ENCODE measurements around the gene SCUBE1. TPM values are rescaled to one million over a fixed set of nuclear protein-coding genes. Genes with fewer than 3 reads are reported as not detected.

The SCUBE1 gene
- total and polyA plus RNA-seq, 2 experiments from 2014 or later = 0.81 to 3.2 TPM

DNA sequence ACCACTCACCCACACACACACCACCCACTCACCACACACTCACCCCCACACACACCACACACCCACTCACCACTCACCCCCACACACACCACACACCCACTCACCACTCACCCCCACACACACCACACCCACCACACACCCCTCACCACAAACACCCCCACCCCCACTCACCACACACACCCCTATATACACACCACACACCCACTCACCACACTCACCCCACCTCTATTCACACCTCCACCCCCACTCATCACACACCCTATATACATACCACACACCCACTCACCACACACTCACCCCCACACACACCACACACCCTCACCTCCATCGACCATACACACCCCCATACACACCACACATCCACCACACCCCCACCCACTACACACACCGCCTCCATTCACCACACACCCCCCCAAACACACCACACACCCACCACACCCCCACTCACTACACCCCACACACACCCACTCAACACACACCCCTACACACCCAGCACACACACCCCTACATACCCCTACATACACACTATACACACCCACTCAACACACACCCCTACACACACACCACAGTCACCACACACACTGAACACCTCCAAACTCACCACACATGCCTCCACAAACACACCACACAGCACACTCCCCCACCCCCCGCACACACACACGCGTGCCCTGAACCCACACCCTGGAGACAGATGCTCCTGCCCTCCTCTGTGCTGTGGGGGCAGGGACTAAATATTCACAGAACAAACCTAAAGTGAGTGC is 137.2 kb downstream of the SCUBE1 start (continued):
- no peak for TF ChIP-seq ZNF462 (CRISPR knock-in tag; IDR thresholded peaks at IDR 0.05)
- TF ChIP-seq ETS1 (IDR thresholded peaks at IDR 0.05) = no peak
- no peak for TF ChIP-seq JUNB (IDR thresholded peaks at IDR 0.05; ENCODE audit: unreplicated experiment)
- TF ChIP-seq CREB1 (CRISPR knock-in tag; IDR thresholded peaks at IDR 0.05; ENCODE audit: low read depth) = no peak

- peaks cover 12% of the 10 kb centered on the region; the same call in 2 of the 3 replicates for H3K4me1 Mint-ChIP-seq
- peaks cover 13% of the 10 kb centered on the region for H3K27me3 Mint-ChIP-seq (ENCODE audit: insufficient read depth, low read depth, poor library complexity)
- ATAC-seq (no peak), DNase-seq (ENCODE audit: low spot score) (no peak)
- H3K4me2 ChIP-seq = no peak overlapping the region
- no peaks in the 10 kb centered on the region for H4K20me1 ChIP-seq (replicated peaks; ENCODE audit: insufficient read depth)
- no peaks in the 10 kb centered on the region for H3K36me3 Mint-ChIP-seq (ENCODE audit: low read depth)
- no peak overlapping the region for H3K27ac Mint-ChIP-seq
- H3K9me2 ChIP-seq (ENCODE audit: insufficient read depth) = no peaks in the 10 kb centered on the region
- H2AFZ ChIP-seq = no peak overlapping the region
- no peak overlapping the region for H3K4me3 ChIP-seq
- no peaks in the 10 kb centered on the region; the same call in 2 of the 3 replicates for H3K9me3 Mint-ChIP-seq
- H3K27ac ChIP-seq (ENCODE audit: low read depth) = no peak overlapping the region
- no peaks in the 10 kb centered on the region for H3K79me2 ChIP-seq (replicated peaks; ENCODE audit: insufficient read depth)
- no peaks in the 10 kb centered on the region for H3F3A ChIP-seq (replicated peaks; ENCODE audit: low read depth)
- H3K27me3 ChIP-seq (ENCODE audit: insufficient read depth) = no peaks in the 10 kb centered on the region
- H3K4me1 ChIP-seq (ENCODE audit: insufficient read depth) = peaks cover 3% of the 10 kb centered on the region; the same call in 1 of the 2 replicates
- H3K4me3 Mint-ChIP-seq = no peak overlapping the region
- no peaks in the 10 kb centered on the region for H3K36me3 ChIP-seq (ENCODE audit: insufficient read depth)
- TF ChIP-seq POLR2AphosphoS5 (IDR thresholded peaks at IDR 0.05; ENCODE audit: low read depth) (no peak), EZH2phosphoT487 (IDR thresholded peaks at IDR 0.05; ENCODE audit: unreplicated experiment) (no peak)
- TF ChIP-seq, protein P1, sequence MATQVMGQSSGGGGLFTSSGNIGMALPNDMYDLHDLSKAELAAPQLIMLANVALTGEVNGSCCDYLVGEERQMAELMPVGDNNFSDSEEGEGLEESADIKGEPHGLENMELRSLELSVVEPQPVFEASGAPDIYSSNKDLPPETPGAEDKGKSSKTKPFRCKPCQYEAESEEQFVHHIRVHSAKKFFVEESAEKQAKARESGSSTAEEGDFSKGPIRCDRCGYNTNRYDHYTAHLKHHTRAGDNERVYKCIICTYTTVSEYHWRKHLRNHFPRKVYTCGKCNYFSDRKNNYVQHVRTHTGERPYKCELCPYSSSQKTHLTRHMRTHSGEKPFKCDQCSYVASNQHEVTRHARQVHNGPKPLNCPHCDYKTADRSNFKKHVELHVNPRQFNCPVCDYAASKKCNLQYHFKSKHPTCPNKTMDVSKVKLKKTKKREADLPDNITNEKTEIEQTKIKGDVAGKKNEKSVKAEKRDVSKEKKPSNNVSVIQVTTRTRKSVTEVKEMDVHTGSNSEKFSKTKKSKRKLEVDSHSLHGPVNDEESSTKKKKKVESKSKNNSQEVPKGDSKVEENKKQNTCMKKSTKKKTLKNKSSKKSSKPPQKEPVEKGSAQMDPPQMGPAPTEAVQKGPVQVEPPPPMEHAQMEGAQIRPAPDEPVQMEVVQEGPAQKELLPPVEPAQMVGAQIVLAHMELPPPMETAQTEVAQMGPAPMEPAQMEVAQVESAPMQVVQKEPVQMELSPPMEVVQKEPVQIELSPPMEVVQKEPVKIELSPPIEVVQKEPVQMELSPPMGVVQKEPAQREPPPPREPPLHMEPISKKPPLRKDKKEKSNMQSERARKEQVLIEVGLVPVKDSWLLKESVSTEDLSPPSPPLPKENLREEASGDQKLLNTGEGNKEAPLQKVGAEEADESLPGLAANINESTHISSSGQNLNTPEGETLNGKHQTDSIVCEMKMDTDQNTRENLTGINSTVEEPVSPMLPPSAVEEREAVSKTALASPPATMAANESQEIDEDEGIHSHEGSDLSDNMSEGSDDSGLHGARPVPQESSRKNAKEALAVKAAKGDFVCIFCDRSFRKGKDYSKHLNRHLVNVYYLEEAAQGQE (IDR thresholded peaks at IDR 0.05; ENCODE audit: unreplicated experiment) = no peak
Measured at GRCh38 chr22:43205261-43205691, 137.9 kb downstream of the SCUBE1 start.
